Measurements from ENCODE around the gene WWOX. TPM values are rescaled to one million over a fixed set of nuclear protein-coding genes. Genes with fewer than 3 reads are reported as not detected.

Gene WWOX
- total RNA-seq, 2 donors from 2014 or later, result 30.0 to 35.4 TPM

- Histone ChIP-seq H3K9me3 (ENCODE audit: control insufficient read depth, low read length) (no peaks in the 10 kb centered on the region), H3K36me3 (ENCODE audit: control insufficient read depth, insufficient read depth, low read length) (no peaks in the 10 kb centered on the region), H3K4me1 (ENCODE audit: control insufficient read depth, insufficient read depth, low read length) (no peaks in the 10 kb centered on the region), H3K27me3 (ENCODE audit: control insufficient read depth, insufficient read depth, low read length, poor library complexity, severe bottlenecking) (no peaks in the 10 kb centered on the region), H3K4me3 (ENCODE audit: low read length) (no peak overlapping the region), H3K27ac (ENCODE audit: low read depth, low read length) (no peak overlapping the region), H3K9ac (ENCODE audit: extremely low read depth, low read length, poor library complexity, severe bottlenecking) (no peak overlapping the region)
- H3K36me3 Mint-ChIP-seq (ENCODE audit: low read depth), result no peaks in the 10 kb centered on the region
- H3K4me3 Mint-ChIP-seq, result no peak overlapping the region
- peaks cover 97% of the 10 kb centered on the region for H3K27me3 Mint-ChIP-seq (ENCODE audit: insufficient read depth)
- DNase-seq, result no peak
- TF ChIP-seq CTCF (conservative IDR thresholded peaks at IDR 0.05), result no peak
- H3K27ac Mint-ChIP-seq, result no peak overlapping the region
- peaks cover 2% of the 10 kb centered on the region for H3K4me1 Mint-ChIP-seq
- H3K9me3 Mint-ChIP-seq, result no peaks in the 10 kb centered on the region
- WGBS, 2 experiments (ENCODE audit: insufficient coverage in 1 of 2, insufficient read length in 1 of 2), result 84 to 93% methylated on average over 3 to 5 of the region's 5 CpGs
Measured at GRCh38 chr16:78060809-78061208, 38.6 kb upstream of the WWOX start.

- Histone ChIP-seq H3K4me1 (ENCODE audit: control insufficient read depth, insufficient read depth, low read length) (no peaks in the 10 kb centered on the region), H3K9me3 (ENCODE audit: control insufficient read depth, low read length) (no peaks in the 10 kb centered on the region), H3K36me3 (ENCODE audit: control insufficient read depth, insufficient read depth, low read length) (no peaks in the 10 kb centered on the region), H3K27me3 (ENCODE audit: control insufficient read depth, insufficient read depth, low read length, poor library complexity, severe bottlenecking) (no peaks in the 10 kb centered on the region), H3K4me3 (ENCODE audit: low read length) (no peak overlapping the region), H3K9ac (ENCODE audit: extremely low read depth, low read length, poor library complexity, severe bottlenecking) (no peak overlapping the region), H3K27ac (ENCODE audit: low read depth, low read length) (no peak overlapping the region)
- no peak for TF ChIP-seq CTCF (conservative IDR thresholded peaks at IDR 0.05)
- DNase-seq, result no peak
- WGBS, 2 experiments (ENCODE audit: insufficient coverage in 1 of 2, insufficient read length in 1 of 2), result 75% methylated on average over 4 of the region's 4 CpGs; no CpG with 5 or more reads in 1 of the 2 experiments
- no peaks in the 10 kb centered on the region for H3K36me3 Mint-ChIP-seq (ENCODE audit: low read depth)
- H3K27ac Mint-ChIP-seq, result no peak overlapping the region
- peaks cover 2% of the 10 kb centered on the region for H3K4me1 Mint-ChIP-seq
- H3K4me3 Mint-ChIP-seq, result no peak overlapping the region
- no peaks in the 10 kb centered on the region for H3K9me3 Mint-ChIP-seq
- H3K27me3 Mint-ChIP-seq (ENCODE audit: insufficient read depth), result peaks cover 94% of the 10 kb centered on the region
Measured at GRCh38 chr16:78065319-78065718, 34.1 kb upstream of the WWOX start.

DNA sequence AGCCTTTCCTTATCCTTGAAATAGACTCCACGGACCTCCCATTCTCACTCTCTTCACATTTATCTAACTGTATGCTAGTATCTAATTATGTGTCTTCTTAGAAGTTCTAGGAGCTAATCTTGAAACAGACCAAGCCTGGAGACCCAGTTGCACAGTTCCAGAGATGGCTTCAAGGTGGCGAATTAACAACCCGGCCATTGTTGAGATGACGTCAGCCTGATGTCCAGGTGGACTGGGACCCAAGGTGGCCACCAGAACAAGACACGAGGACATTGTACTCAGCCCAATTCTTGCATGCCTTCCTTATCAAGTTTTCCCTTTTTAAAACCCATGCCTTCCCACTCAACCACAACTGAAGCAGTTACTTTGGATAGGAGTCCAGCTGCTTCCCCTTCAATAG, 29.5 kb upstream of the WWOX start:
- no peak for DNase-seq
- Histone ChIP-seq H3K9me3 (ENCODE audit: control insufficient read depth, low read length) (no peaks in the 10 kb centered on the region), H3K27me3 (ENCODE audit: control insufficient read depth, insufficient read depth, low read length, poor library complexity, severe bottlenecking) (peaks cover 19% of the 10 kb centered on the region), H3K4me1 (ENCODE audit: control insufficient read depth, insufficient read depth, low read length) (no peaks in the 10 kb centered on the region), H3K27ac (ENCODE audit: low read depth, low read length) (no peak overlapping the region), H3K9ac (ENCODE audit: extremely low read depth, low read length, poor library complexity, severe bottlenecking) (no peak overlapping the region), H3K4me3 (ENCODE audit: low read length) (no peak overlapping the region), H3K36me3 (ENCODE audit: control insufficient read depth, insufficient read depth, low read length) (no peaks in the 10 kb centered on the region)
- Mint-ChIP-seq H3K4me3 (no peak overlapping the region), H3K27me3 (ENCODE audit: insufficient read depth) (peaks cover 97% of the 10 kb centered on the region), H3K27ac (no peak overlapping the region), H3K9me3 (no peaks in the 10 kb centered on the region), H3K36me3 (ENCODE audit: low read depth) (no peaks in the 10 kb centered on the region), H3K4me1 (peaks cover 16% of the 10 kb centered on the region)
- 92 to 100% methylated on average over 2 to 5 of the region's 5 CpGs for WGBS, 2 experiments (ENCODE audit: insufficient coverage in 1 of 2, insufficient read length in 1 of 2)
- no peak for TF ChIP-seq CTCF (conservative IDR thresholded peaks at IDR 0.05)

Data from endodermal cell (in vitro differentiated cells).